ENCODE results near the gene CAMKV.

DNA sequence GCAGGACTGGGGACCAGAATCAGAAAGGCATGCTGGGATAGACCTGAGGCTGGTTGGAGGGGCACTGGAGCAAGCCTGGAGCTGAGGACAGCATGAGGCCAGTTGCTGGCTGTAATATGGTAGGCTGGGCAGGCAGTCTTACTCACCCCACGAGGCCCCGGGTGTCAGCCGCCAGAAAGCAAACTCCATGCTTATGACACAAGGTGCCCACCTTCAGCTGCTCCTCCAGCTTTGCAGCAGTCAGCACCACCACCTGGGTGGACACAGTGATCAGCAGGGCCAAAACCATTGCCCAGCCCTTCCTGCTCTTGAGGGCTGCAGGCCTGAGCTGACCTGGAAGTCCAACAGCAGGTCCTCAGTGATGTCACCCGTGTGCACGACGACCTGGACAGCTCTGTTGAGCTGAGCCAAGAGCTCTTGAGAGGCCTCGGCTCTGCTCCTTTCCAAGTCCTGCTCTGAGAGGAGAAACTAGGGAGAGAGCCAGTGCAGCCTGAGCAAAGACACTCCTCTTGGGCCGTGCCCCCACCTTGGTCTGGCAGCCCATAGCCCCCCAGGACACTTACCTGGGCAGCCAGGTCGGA, 56.7 kb downstream of the CAMKV start:
- TF ChIP-seq SUZ12 (IDR thresholded peaks at IDR 0.05; ENCODE audit: extremely low read depth, insufficient read depth, insufficient read length): no peak
- no peak for TF ChIP-seq ZNF274 (IDR thresholded peaks at IDR 0.05; ENCODE audit: low read depth, low read length)
- no peak for TF ChIP-seq YY1 (IDR thresholded peaks at IDR 0.05; ENCODE audit: insufficient read depth, insufficient read length)

Measured in NT2/D1 (cell line).